PFSK-1 (cell line): Measurements from ENCODE around the gene INHBB.

Experiments used
- FOXP2 ChIP-seq: optimal IDR thresholded peaks from 2 replicates; pipeline ENCODE3; 2011; ENCODE audit warnings: borderline replicate concordance, control low read depth, inconsistent platforms; ENCODE audit not compliant: insufficient read depth; ENCODE audit errors: extremely low read length, extremely low read depth
- POLR2AphosphoS5 ChIP-seq: IDR thresholded peaks from 2 replicates; pipeline ENCODE4 v1.6.1; 2012; ENCODE audit warnings: low read depth, mild to moderate bottlenecking, control low read depth, low read length, moderate library complexity
- SIN3A ChIP-seq: IDR thresholded peaks from 2 replicates; pipeline ENCODE4 v1.6.1; 2012; ENCODE audit warnings: mild to moderate bottlenecking, low read length, moderate library complexity, borderline replicate concordance; ENCODE audit not compliant: insufficient read depth
- TAF1 ChIP-seq: IDR thresholded peaks from 2 replicates; pipeline ENCODE4 v1.6.1; 2012; ENCODE audit warnings: low read length, control low read depth, borderline replicate concordance; ENCODE audit not compliant: insufficient read depth
- TF ChIP-seq, protein P1 (sequence below), 2 experiments: IDR thresholded peaks; 2 replicates each; pipeline versions ENCODE4 v1.6.1 to v1.8.0; 2011 to 2012; ENCODE audit warnings: low read depth in 2 of 2, low read length in 2 of 2, control low read depth in 1 of 2, inconsistent platforms in 1 of 2, mild to moderate bottlenecking in 1 of 2, moderate library complexity in 1 of 2; ENCODE audit not compliant: insufficient read depth in 1 of 2

The INHBB gene

GRCh38 chr2:120368086-120368485 is 22.1 kb downstream of the INHBB start:
- no peak for TF ChIP-seq SIN3A
- no peak for TF ChIP-seq FOXP2
- TF ChIP-seq, protein P1, sequence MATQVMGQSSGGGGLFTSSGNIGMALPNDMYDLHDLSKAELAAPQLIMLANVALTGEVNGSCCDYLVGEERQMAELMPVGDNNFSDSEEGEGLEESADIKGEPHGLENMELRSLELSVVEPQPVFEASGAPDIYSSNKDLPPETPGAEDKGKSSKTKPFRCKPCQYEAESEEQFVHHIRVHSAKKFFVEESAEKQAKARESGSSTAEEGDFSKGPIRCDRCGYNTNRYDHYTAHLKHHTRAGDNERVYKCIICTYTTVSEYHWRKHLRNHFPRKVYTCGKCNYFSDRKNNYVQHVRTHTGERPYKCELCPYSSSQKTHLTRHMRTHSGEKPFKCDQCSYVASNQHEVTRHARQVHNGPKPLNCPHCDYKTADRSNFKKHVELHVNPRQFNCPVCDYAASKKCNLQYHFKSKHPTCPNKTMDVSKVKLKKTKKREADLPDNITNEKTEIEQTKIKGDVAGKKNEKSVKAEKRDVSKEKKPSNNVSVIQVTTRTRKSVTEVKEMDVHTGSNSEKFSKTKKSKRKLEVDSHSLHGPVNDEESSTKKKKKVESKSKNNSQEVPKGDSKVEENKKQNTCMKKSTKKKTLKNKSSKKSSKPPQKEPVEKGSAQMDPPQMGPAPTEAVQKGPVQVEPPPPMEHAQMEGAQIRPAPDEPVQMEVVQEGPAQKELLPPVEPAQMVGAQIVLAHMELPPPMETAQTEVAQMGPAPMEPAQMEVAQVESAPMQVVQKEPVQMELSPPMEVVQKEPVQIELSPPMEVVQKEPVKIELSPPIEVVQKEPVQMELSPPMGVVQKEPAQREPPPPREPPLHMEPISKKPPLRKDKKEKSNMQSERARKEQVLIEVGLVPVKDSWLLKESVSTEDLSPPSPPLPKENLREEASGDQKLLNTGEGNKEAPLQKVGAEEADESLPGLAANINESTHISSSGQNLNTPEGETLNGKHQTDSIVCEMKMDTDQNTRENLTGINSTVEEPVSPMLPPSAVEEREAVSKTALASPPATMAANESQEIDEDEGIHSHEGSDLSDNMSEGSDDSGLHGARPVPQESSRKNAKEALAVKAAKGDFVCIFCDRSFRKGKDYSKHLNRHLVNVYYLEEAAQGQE (IDR thresholded peaks at IDR 0.05; ENCODE audit: insufficient read depth in 1 of 2, low read depth in 2 of 2, low read length in 2 of 2), result no peak
- TF ChIP-seq POLR2AphosphoS5, result no peak

GRCh38 chr2:120369250-120369649 is 23.3 kb downstream of the INHBB start:
- TF ChIP-seq SIN3A (no peak), TAF1 (no peak), FOXP2 (no peak), POLR2AphosphoS5 (no peak)
- TF ChIP-seq, protein P1 (IDR thresholded peaks at IDR 0.05; ENCODE audit: insufficient read depth in 1 of 2, low read depth in 2 of 2, low read length in 2 of 2), result no peak

- no peak for TF ChIP-seq SIN3A
- TF ChIP-seq FOXP2, result no peak
- no peak for TF ChIP-seq POLR2AphosphoS5
- no peak for TF ChIP-seq TAF1
- TF ChIP-seq, protein P1 (IDR thresholded peaks at IDR 0.05; ENCODE audit: insufficient read depth in 1 of 2, low read depth in 2 of 2, low read length in 2 of 2), result no peak
These were observed 26.2 kb downstream of the INHBB start for GRCh38 chr2:120371969-120372625.

GRCh38 chr2:120372816-120373215 is 26.9 kb downstream of the INHBB start:
- TF ChIP-seq POLR2AphosphoS5, result no peak
- TF ChIP-seq, protein P1 (IDR thresholded peaks at IDR 0.05; ENCODE audit: insufficient read depth in 1 of 2, low read depth in 2 of 2, low read length in 2 of 2), result no peak
- no peak for TF ChIP-seq SIN3A
- TF ChIP-seq TAF1, result no peak
- TF ChIP-seq FOXP2, result no peak

GRCh38 chr2:120373424-120373823 is 27.5 kb downstream of the INHBB start:
- TF ChIP-seq SIN3A (no peak), TAF1 (no peak), POLR2AphosphoS5 (no peak), FOXP2 (no peak)
- TF ChIP-seq, protein P1 (IDR thresholded peaks at IDR 0.05; ENCODE audit: insufficient read depth in 1 of 2, low read depth in 2 of 2, low read length in 2 of 2), result no peak
